Activated CD8-positive, alpha-beta T cell treated with anti-CD3 and anti-CD28 coated beads, Interleukin-2, amount 10 ng/mL, durations not matched to agents 7 days and 5 days (primary cell): ENCODE measurements around the gene RGS8. TPM values are rescaled to one million over a fixed set of nuclear protein-coding genes. Genes with fewer than 3 reads are reported as not detected.

Experiments
- ATAC-seq: fragments of 150-1000 bp; cut with Tn5 transposase; one replicate; pipeline ENCODE4 v1.10.0; 2021; ENCODE audit warnings: moderate library complexity
- CTCF ChIA-PET: fragments of 350-600 bp; sonication (Branson Sonifier 250); formaldehyde crosslinking; loops from one replicate; lab custom pipeline; 2021; ENCODE audit warnings: antibody characterized with exemption; lab: Charles Lee
- POLR2A ChIA-PET: fragments of 350-600 bp; sonication (Branson Sonifier 250); formaldehyde crosslinking; loops from one replicate; lab custom pipeline; 2021; ENCODE audit warnings: antibody characterized with exemption; lab: Charles Lee
- DNase-seq: peaks from one replicate; pipeline ENCODE4 v3.0.0-alpha.2; 2020
- H3K27ac Mint-ChIP-seq: one replicate; pipeline ENCODE4 v1.8.0; 2021; ENCODE audit warnings: mild to moderate bottlenecking, mixed read lengths
- H3K27me3 Mint-ChIP-seq: one replicate; pipeline ENCODE4 v1.8.0; 2021; ENCODE audit warnings: low read depth, mixed read lengths
- H3K36me3 Mint-ChIP-seq: one replicate; pipeline ENCODE4 v1.8.0; 2021; ENCODE audit warnings: low read depth, mixed read lengths
- H3K4me1 Mint-ChIP-seq: one replicate; pipeline ENCODE4 v1.8.0; 2021; ENCODE audit warnings: low read depth, mixed read lengths
- H3K4me3 Mint-ChIP-seq: one replicate; pipeline ENCODE4 v1.8.0; 2021; ENCODE audit warnings: mild to moderate bottlenecking, mixed read lengths
- H3K9me3 Mint-ChIP-seq: one replicate; pipeline ENCODE4 v1.8.0; 2022; ENCODE audit warnings: mixed read lengths; ENCODE audit not compliant: insufficient read depth
- total RNA-seq, 2 experiments: library from RNA; stranded (reverse); gene quantifications; one replicate each; pipeline ENCODE4 v1.2.3, GENCODE V29; 2021

The RGS8 gene, protein sequence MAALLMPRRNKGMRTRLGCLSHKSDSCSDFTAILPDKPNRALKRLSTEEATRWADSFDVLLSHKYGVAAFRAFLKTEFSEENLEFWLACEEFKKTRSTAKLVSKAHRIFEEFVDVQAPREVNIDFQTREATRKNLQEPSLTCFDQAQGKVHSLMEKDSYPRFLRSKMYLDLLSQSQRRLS
- total RNA-seq = not detected

DNA sequence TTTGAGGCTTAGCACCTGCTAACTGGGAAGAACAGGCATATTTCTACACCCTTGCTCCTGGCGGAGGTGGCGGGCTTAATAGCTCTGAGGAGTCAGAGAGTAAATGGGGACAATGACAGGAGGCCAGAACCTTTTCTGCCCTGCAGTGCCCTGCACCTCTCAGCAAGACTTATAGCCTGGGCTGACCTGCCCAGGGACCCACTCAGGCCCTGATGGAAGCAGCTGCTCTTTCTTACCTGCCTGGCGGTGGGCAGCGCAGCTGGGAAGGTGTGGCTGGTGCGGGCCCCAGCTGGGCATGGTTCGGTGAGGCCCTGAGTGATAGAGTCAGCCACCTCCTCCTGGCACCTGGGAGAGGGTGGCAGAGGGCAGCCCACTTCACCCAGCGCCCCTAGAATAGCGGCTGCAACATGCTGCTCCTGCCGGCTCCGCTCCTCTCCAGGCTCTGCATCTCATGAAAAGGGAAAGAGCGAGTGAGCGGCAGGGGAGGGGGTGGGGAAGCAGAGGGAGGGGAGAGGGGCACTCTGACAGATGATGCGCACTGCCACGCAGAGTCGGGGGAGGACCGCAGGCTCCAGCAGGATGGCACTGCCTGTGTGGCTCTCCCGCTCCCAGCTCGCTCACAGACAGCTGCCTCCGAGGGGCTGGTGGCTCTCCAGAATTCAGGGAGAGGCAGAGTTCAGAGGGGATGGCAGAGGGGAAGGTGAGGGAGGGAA is at the start of gene RGS8:
TSS of gene RGS8 (minus strand) at position 472 of the 713 bp plus-strand sequence. CDS start 14,938 bp downstream, outside the sequence.
- DNase-seq (no peak), ATAC-seq (no peak)
- POLR2A ChIA-PET = no interaction called here
- CTCF ChIA-PET = no interaction called here
- H3K4me3 Mint-ChIP-seq = no peak within 1 kb of the TSS
- H3K36me3 Mint-ChIP-seq = no peaks in the 10 kb centered on the region
- no peak within 1 kb of the TSS for H3K27ac Mint-ChIP-seq
- H3K27me3 Mint-ChIP-seq = peaks cover 30% of the 10 kb centered on the region
- H3K9me3 Mint-ChIP-seq = no peaks in the 10 kb centered on the region
- peaks cover 5% of the 10 kb centered on the region for H3K4me1 Mint-ChIP-seq

DNA sequence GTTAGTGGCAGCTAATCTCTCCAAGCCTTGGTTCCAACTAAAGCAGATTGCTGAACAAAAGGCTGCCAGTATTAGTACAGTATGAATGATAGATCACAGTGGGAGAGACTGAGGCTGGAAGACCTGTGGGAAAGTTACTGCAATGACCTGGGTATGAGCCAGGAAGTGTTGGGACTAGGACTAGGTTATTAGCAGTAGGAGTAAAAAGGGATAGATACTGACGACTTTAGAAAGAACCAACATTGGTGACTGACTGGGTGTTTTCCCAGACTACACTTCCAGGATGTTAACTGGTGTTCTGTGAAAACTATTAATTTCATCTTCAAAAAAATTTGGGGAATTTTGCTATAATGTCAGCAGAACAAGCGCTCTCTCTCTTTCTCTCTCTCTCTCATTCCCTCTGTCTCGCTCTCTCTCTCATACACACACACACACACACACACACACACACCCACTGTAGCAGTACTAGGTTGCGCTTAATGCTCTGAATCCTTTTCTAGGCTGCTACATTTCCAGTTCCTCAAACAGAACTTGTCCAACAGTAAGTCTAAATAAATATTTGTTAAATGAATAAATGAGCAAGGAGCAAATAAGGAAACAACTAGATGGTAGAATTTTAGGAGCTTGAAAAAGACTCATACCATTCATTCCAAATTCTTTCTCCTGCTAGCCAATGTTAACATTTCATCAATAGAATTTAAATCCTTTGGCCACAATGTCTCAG is 47.6 kb upstream of the RGS8 start:
- no peak overlapping the region for H3K27ac Mint-ChIP-seq
- CTCF ChIA-PET = no interaction called here

DNA sequence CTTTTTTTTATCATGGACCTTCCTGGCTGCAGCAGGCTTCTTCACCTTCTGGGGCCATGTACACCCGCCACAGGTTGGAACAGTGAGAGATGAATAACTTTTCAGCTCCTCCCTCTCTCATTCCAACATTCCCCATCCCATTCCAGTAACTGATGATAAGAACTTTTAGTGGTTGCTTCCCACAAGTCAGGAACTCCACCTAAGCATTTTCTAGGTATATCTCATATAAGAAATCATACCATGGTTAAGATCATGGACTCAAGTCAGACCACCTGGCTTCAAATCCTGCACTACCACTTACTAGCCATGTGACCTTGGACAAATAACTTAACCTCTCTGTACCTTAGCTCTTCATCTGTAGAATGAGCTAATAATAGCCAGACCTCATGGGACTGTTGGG is 42.5 kb upstream of the RGS8 start:
- ChIA-PET CTCF (no interaction called here), POLR2A (no interaction called here)
- H3K4me3 Mint-ChIP-seq = no peak overlapping the region
- no peaks in the 10 kb centered on the region for H3K4me1 Mint-ChIP-seq
- ATAC-seq (no peak), DNase-seq (no peak)
- no peaks in the 10 kb centered on the region for H3K36me3 Mint-ChIP-seq
- H3K27me3 Mint-ChIP-seq = peaks cover 30% of the 10 kb centered on the region
- no peak overlapping the region for H3K27ac Mint-ChIP-seq
- H3K9me3 Mint-ChIP-seq = no peaks in the 10 kb centered on the region

More for the DNA sequence above, 47.6 kb upstream of the RGS8 start:
- no peaks in the 10 kb centered on the region for H3K9me3 Mint-ChIP-seq
- no peaks in the 10 kb centered on the region for H3K4me1 Mint-ChIP-seq
- POLR2A ChIA-PET = no interaction called here
- no peaks in the 10 kb centered on the region for H3K36me3 Mint-ChIP-seq
- DNase-seq = no peak
- ATAC-seq = no peak
- peaks cover 38% of the 10 kb centered on the region for H3K27me3 Mint-ChIP-seq
- H3K4me3 Mint-ChIP-seq = no peak overlapping the region

DNA sequence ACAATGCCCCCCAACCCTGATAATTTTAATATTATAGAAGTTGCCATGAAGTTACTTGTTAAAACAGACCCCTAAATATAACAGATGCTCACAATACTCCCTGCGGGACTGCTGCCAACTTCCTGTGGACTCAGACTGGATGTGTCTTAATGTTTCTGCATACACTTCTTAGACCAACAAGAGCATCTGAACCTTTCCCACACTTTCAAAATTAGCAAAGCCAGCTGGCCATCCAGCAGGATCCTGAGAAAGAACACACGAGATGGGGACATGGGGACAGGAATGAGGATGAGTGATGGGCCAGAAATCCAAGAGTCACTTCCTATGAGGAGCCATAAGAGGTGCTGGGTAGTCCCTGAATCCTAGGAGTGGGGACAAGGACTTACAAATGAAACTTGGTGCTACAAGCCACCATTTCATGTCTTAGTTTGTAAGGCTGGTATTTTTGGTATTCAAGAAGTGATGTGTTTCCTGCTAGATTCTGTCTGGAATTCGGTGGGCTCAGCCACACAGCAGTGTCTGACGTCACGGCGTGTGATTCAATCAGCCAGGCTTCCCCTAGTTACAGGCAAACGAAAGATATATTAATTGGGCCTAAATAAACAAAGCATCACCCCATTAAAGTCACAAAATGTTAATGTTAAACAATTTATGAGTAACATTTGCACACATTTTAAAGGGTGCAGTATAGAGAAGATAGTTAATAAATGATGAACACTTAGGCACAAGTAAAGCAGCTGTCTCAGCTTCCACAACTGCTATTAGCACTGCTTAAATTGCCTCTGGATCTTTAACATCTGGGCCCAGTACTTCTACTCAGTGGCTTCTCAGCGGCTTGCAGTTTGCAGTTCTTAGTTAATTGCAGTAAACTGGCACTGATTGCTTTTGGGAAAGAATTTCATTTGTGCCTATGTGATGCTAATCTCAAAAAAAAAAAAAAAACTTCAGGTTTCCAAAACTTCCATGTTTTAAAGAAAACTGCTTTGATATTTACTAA is 41.2 kb upstream of the RGS8 start:
- H3K27me3 Mint-ChIP-seq = peaks cover 18% of the 10 kb centered on the region
- no peaks in the 10 kb centered on the region for H3K4me1 Mint-ChIP-seq
- DNase-seq (no peak), ATAC-seq (no peak)
- no peaks in the 10 kb centered on the region for H3K9me3 Mint-ChIP-seq
- H3K4me3 Mint-ChIP-seq = no peak overlapping the region
- POLR2A ChIA-PET = no interaction called here
- H3K27ac Mint-ChIP-seq = no peak overlapping the region
- CTCF ChIA-PET = no interaction called here
- no peaks in the 10 kb centered on the region for H3K36me3 Mint-ChIP-seq

DNA sequence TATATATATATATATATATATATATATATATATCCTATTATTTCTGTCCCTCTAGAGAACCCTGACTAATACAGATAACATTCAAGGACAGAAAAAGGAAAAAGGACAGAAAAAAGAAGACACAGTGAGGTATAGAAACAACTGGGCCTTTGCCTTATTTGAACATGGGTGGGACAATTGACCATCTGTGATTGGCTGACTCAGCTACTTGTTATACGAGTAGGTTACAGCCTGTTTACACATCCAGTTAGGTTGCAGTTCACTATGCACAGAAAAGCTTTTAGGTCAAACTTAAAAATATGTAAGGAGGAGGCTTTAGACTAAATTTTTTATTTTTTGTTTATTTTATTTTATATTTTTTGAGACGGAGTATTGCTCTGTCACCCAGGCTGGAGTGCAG is 39.8 kb upstream of the RGS8 start:
- no peaks in the 10 kb centered on the region for H3K4me1 Mint-ChIP-seq
- DNase-seq (no peak), ATAC-seq (no peak)
- no peak overlapping the region for H3K4me3 Mint-ChIP-seq
- H3K27ac Mint-ChIP-seq = no peak overlapping the region
- no peaks in the 10 kb centered on the region for H3K9me3 Mint-ChIP-seq
- POLR2A ChIA-PET = no interaction called here
- CTCF ChIA-PET = interaction anchor here (1.1 to 1.6 kb wide), 2 partner anchors 60 to 123 kb away, joined by 3 read pairs; no protein-coding TSS in a partner anchor
- H3K27me3 Mint-ChIP-seq = peaks cover 12% of the 10 kb centered on the region
- no peaks in the 10 kb centered on the region for H3K36me3 Mint-ChIP-seq

DNA sequence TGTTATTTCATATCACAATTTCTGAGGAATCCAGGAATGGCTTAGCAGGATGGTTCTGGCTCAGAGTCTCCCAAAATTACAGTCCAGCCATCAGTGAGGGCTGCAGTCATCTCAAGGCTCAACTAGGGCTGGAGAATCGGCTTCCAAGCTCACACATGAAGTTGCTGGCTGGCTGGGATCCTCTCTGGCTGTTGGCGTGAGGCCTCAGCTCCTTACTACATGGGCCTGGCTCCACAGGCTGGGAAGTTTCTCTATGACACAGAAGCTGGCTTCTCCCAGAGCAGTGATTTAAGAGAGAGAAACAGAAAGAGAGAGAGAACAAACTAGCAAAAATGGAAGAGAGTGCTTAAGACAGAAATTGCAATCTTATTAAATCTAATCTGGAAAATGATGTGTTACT is 38.8 kb upstream of the RGS8 start:
- H3K4me1 Mint-ChIP-seq = no peaks in the 10 kb centered on the region
- CTCF ChIA-PET = interaction anchor here (1.6 kb wide), 1 partner anchor 122 kb away, joined by 3 read pairs; no protein-coding TSS in a partner anchor
- no peaks in the 10 kb centered on the region for H3K36me3 Mint-ChIP-seq
- H3K9me3 Mint-ChIP-seq = no peaks in the 10 kb centered on the region
- H3K4me3 Mint-ChIP-seq = no peak overlapping the region
- no peak overlapping the region for H3K27ac Mint-ChIP-seq
- POLR2A ChIA-PET = no interaction called here
- no peak for DNase-seq
- peaks cover 6% of the 10 kb centered on the region for H3K27me3 Mint-ChIP-seq
- no peak for ATAC-seq

DNA sequence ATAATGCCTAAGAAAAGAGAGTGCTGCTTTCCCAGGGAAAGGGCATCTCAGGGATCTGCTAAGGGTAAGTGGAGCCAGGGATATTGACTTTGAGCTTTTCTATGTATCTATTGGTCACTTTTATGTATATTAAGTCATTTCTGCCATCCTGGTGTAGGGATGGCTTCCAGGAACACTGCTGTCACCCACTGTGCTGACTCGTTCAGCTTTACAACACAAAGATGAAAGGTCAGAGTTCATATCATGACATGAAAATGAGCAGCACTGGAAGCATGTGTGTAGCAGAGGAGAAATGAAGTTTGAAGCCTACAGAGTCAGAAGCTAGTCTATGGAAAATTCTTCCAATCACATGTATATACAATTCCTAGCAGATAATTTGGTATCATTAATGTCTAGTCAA is 37.1 kb upstream of the RGS8 start:
- DNase-seq (no peak), ATAC-seq (no peak)
- no peaks in the 10 kb centered on the region for H3K27me3 Mint-ChIP-seq
- ChIA-PET CTCF (interaction anchor here (0.8 kb wide), 1 partner anchor 62 kb away, joined by 3 read pairs; no protein-coding TSS in a partner anchor), POLR2A (no interaction called here)
- no peaks in the 10 kb centered on the region for H3K9me3 Mint-ChIP-seq
- no peak overlapping the region for H3K4me3 Mint-ChIP-seq
- no peak overlapping the region for H3K27ac Mint-ChIP-seq
- no peaks in the 10 kb centered on the region for H3K36me3 Mint-ChIP-seq
- H3K4me1 Mint-ChIP-seq = peaks cover 11% of the 10 kb centered on the region

DNA sequence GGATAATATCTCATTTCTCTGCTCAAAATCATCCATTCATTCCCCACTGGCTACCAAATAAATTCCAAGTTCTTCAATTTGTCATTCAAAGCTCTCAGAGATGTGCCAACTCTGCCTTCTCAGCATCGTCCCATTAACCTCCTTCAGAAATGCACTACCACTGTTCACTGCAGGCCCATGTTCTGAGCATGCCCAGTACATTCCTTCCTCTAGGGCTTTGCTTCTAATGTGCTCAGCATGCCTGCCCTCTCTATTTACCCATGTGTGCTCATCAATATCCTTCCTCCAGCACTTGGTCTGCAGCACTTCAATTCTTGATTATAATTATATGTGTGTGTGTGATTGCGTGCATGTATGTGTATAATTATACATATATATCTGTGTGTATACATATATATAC is 36.1 kb upstream of the RGS8 start:
- ChIA-PET POLR2A (interaction anchor here (0.6 kb wide), 1 partner anchor 12 kb away, joined by 3 read pairs; no protein-coding TSS in a partner anchor), CTCF (no interaction called here)
- Mint-ChIP-seq H3K27me3 (no peaks in the 10 kb centered on the region), H3K4me1 (peaks cover 13% of the 10 kb centered on the region), H3K4me3 (no peak overlapping the region), H3K9me3 (no peaks in the 10 kb centered on the region), H3K27ac (no peak overlapping the region), H3K36me3 (no peaks in the 10 kb centered on the region)
- ATAC-seq (no peak), DNase-seq (no peak)

DNA sequence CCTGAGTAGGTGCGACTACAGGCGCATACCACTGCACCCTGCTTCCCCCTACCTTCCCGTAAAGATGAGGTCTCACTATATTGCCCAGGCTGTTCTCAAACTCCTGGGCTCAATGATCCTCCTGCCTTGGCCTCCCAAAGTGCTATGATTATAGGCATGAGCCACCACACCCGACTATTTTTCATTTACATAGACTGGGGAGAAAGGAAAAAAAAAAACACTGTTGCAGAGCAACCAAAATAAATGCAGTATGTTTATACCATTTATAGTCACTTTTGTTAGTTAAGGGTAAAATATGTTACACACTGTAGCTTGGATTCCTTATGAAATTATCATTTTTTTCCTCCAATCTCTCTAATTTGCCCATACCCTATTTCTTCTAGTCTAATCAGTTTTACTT is 35.2 kb upstream of the RGS8 start:
- CTCF ChIA-PET = interaction anchor here (2.9 kb wide), 1 partner anchor 63 kb away, joined by 11 read pairs; no protein-coding TSS in a partner anchor
- Mint-ChIP-seq H3K27ac (no peak overlapping the region), H3K4me3 (no peak overlapping the region), H3K36me3 (no peaks in the 10 kb centered on the region), H3K27me3 (no peaks in the 10 kb centered on the region), H3K4me1 (peaks cover 13% of the 10 kb centered on the region), H3K9me3 (no peaks in the 10 kb centered on the region)
- DNase-seq (no peak), ATAC-seq (no peak)
- POLR2A ChIA-PET = interaction anchor here (0.6 kb wide), 1 partner anchor 12 kb away, joined by 3 read pairs; no protein-coding TSS in a partner anchor

DNA sequence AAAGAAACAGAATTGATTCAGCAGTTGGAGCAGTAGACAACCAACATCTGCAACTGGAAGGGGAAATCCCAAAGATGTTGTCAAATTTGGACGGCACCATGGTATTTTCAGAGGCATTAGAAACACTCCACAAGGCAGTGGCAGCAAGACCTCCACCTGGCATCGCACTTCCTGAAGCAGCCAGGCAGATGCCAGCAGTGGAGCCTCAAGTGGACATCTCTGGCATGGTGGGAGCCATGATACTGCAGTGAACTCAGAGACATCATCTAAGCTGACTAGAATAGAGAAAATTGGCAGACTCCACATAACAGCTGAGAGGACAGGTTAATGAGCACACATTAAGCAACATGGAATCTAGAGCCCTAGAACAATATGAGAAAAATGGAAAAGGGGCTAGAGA is 33.9 kb upstream of the RGS8 start:
- Mint-ChIP-seq H3K27ac (no peak overlapping the region), H3K27me3 (no peaks in the 10 kb centered on the region), H3K4me1 (peaks cover 22% of the 10 kb centered on the region), H3K9me3 (no peaks in the 10 kb centered on the region), H3K36me3 (no peaks in the 10 kb centered on the region), H3K4me3 (no peak overlapping the region)
- DNase-seq = no peak
- ATAC-seq = no peak
- CTCF ChIA-PET = interaction anchor here (1.3 to 2.9 kb wide), 3 partner anchors 12 to 119 kb away, joined by 4 to 11 read pairs (median 4); no protein-coding TSS in a partner anchor
- POLR2A ChIA-PET = no interaction called here
